HG03469 (cell line): ENCODE results near the gene TRMT44.
"Not testable (repeated sequence)": the region's sequence is repeated elsewhere in the genome, so short reads cannot be mapped to it uniquely, and the experiment has no call there.

Source experiments
- ATAC-seq: cut with Tn5 transposase; IDR thresholded peaks from one replicate; pipeline ENCODE4 v1.9.1; 2021; ENCODE audit warnings: mild to moderate bottlenecking, moderate library complexity, moderate number of reproducible peaks; ENCODE audit not compliant: unreplicated experiment

TRMT44 gene

GRCh38 chr4:8486643-8487042 lies 46.1 kb downstream of the TRMT44 start:
- ATAC-seq, result not testable (repeated sequence)

DNA sequence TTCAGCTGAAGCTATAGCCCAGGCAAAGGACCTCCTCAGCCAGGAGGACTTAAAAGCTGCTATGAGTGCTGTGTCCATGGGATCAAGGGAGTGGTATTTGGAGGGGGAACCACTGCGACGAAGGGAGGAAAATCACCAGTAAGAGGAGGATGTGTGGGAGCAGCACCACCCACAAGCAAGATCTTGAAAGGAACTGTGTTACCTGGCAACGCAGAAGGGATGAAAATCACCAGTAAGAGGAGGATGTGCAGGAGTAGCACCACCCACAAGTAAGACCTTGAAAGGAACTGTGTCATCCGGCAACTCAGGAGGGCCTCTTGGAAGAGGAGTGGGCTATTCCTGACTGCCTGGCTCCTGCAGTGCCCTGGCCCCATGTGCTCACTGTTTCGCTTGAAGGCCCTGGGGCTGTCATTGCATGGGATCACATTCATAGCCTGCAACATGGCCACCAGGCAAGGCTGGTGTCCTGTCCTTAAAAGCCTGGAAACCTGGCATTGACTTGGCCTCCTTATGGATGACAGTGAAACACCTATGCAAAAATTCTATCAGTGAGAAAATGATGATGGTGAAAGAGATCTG lies 48.3 kb downstream of the TRMT44 start:
- ATAC-seq, result no peak

DNA sequence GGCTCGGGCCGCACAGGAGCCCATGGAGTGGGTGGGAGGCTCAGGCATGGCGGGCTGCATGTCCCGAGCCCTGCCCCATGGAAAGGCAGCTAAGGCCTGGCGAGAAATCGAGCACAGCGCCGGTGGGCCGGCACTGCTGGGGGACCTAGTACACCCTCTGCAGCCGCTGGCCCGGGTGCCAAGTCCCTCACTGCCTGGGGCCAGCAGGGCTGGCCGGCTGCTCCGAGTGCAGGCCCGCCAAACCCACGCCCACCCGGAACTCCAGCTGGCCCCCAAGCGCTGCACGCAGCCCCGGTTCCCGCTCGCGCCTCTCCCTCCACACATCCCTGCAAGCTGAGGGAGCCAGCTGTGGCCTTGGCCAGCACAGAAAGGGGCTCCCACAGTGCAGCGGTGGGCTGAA lies 50.9 kb downstream of the TRMT44 start:
- ATAC-seq, result not testable (repeated sequence)

GRCh38 chr4:8492174-8492573 lies 51.6 kb downstream of the TRMT44 start:
- no peak for ATAC-seq

GRCh38 chr4:8493484-8493883 lies 52.9 kb downstream of the TRMT44 start:
- no peak for ATAC-seq

- no peak for ATAC-seq
These were observed 53.6 kb downstream of the TRMT44 start for GRCh38 chr4:8494218-8494617.

GRCh38 chr4:8494983-8495548 lies 54.5 kb downstream of the TRMT44 start:
- no peak for ATAC-seq

DNA sequence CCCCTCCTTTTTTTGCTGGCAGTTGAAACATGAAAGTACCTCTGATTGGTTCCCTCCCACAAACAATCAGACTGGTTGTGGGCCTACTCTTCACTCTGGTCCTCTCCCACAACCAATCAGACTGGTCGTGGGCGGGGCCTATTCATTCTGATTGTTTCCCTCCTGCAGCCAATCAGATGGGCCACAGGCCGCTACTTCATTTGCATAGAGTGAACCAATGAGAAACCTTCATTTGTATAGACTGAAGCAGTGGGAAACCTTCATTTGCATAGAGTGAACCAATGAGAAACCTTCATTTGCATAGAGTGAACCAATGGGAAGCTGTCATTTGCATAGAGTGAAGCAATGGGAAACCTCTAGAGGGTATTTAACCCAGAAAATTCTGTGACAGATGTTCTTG lies 55.2 kb downstream of the TRMT44 start:
- no peak for ATAC-seq

- no peak for ATAC-seq
These were observed 57.2 kb downstream of the TRMT44 start for GRCh38 chr4:8497762-8498161.

- ATAC-seq, result no peak
These were observed 60.4 kb downstream of the TRMT44 start for GRCh38 chr4:8500966-8501365.

DNA sequence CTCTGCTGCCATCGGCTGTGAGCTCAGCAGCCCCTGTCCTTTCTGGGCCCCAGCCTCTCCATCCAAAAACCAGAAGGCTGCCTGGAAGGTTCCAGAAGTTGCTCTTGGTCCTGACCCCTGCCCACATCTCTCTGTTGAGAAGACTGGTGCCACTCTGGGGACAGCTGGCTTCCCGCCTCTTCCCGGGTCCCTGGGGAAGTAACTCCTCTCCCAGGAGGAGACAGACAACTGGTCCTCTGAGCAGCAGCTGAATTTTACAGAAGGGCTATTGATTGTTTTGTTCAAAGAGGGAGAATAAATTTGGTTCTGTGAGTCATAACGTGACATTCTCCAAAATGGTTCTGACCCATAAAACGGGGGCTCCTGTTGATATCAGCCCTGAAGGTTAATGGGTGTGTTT lies 61.2 kb downstream of the TRMT44 start:
- no peak for ATAC-seq

GRCh38 chr4:8502371-8502770 lies 61.8 kb downstream of the TRMT44 start:
- ATAC-seq, result no peak

GRCh38 chr4:8502836-8503585 lies 62.4 kb downstream of the TRMT44 start:
- no peak for ATAC-seq

DNA sequence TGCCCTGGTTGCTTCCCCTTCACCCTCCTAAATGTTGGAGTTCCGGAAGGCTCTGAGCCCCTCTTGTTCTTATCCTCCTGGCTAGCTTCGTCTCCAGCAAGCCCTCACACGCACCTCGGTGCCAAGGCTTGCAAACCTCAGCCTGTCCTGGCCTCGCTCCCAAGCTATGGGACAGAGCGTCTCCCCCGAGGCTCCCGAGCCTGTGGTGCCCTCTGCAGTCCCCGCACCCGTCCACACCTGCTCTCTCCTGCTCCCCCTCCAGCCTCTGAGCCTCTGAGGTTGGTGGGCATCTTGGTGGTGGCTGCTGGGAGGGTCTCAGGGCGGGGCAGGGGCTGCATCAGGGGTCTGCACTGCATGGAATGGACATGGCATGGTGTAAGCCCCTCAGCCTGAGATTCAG lies 63.2 kb downstream of the TRMT44 start:
- ATAC-seq, result no peak

DNA sequence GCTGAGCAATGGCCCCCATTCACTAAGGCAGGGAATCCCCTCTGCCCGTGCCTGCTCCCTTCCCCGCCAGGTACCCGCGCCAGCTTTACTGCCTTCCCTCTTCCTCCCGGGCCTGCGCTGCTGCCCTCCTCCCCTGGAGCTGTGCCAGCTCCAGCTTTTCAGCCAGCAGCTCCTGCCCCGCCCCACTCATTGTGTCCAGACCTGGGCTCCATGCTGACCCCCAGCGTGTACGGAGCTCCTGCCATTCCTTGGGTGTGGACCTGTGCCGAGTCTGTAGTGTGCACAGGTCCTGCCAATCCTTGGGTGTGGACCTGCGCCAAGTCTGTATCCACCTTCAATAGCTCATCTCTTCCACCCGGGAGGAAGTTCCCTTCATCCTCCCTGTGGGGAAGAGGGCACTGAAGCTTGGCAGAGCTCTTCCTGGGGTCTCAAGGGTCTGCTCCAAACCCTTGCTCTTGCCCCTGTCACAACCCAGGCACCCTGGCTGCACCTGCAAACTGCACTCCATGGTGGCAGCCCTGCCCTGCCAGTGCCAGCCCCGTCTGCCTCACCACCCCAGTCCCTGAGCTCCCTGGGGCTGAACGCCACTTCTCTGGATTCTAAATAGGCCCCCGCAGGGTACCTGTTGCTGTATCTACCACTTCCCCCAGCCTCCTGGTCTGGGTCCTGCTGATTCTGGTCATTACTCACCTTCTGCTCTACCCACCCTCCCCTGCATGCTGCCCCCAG lies 63.9 kb downstream of the TRMT44 start:
- no peak for ATAC-seq

GRCh38 chr4:8505229-8505628 lies 64.7 kb downstream of the TRMT44 start:
- ATAC-seq, result no peak

DNA sequence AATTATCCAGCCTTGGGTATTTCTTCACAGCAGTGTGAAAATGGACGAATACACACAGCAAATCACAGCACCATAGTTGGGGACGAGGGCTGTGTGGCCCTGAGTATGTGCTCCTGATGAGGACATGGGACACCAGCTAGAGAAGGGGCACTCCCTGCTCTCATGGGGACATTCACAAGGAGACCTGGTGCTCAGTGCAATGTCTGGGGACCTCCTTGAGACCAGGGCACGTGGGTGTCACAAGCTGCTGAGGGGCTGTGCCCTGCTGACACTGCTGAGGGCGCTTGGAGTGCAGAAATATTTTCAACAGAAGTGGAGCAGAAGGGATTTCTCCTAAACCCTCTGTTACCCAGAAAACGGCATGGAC lies 65.4 kb downstream of the TRMT44 start:
- no peak for ATAC-seq

GRCh38 chr4:8506373-8507195 lies 66.0 kb downstream of the TRMT44 start:
- no peak for ATAC-seq

DNA sequence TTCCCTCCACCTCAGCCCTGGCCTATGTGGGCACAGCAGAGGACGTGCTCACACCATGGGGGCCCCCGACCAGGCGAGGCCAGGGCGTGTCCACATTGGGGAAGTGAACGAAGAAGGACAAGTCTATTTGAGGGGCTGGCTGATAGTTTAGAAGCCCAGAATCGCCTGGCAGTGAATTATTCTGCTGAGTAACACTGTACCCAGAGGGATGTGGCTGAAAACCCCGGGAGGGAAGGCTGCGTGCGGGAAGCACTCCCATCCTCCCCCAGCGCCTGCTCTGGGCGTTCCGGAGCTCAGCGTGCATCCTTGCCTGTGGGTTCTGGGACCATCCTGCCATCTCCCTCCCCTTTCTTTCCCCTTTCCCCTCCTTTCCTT lies 66.6 kb downstream of the TRMT44 start:
- no peak for ATAC-seq

DNA sequence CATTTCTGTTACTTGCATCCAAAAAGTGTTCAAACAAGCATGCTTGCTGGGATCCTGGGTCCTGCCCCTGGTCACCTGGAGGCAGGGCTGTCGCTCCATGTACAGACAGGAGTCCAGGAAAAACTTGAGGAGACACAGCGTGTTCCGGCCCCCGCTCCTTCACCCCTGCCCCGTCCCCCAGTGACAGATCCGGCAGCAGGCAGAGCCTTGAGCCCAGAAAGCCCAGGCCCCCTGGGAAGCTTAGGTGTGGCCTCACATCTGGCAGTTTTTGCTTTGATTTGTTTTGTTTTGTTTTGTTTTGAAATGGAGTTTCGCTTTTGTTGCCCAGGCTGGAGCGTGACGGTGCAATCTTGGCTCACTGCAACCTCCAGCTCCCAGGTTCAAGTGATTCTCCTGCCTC lies 67.0 kb downstream of the TRMT44 start:
- no peak for ATAC-seq

- no peak for ATAC-seq
These were observed 67.7 kb downstream of the TRMT44 start for GRCh38 chr4:8508266-8508665.
